Muscle layer of colon (tissue), 2 donors: ENCODE measurements around the gene MBP.

Experiments
- H3K27ac ChIP-seq: one replicate; pipeline ENCODE4 v1.7.0; 2013; ENCODE audit warnings: low read depth, mild to moderate bottlenecking, low read length, moderate library complexity
- H3K27me3 ChIP-seq, 2 donors: one replicate each; pipeline ENCODE4 v1.7.0; 2013; ENCODE audit warnings: low read length in 2 of 2, mild to moderate bottlenecking in 2 of 2; ENCODE audit not compliant: insufficient read depth in 2 of 2, control insufficient read depth in 1 of 2
- H3K36me3 ChIP-seq: one replicate; pipeline ENCODE4 v1.7.0; 2013; ENCODE audit warnings: mild to moderate bottlenecking, low read length; ENCODE audit not compliant: insufficient read depth
- H3K4me1 ChIP-seq: one replicate; pipeline ENCODE4 v1.7.0; 2013; ENCODE audit warnings: mild to moderate bottlenecking, low read length; ENCODE audit not compliant: insufficient read depth
- H3K4me3 ChIP-seq, 2 donors: one replicate each; pipeline ENCODE4 v1.7.0; 2013; ENCODE audit warnings: low read length in 2 of 2, low read depth in 1 of 2, mild to moderate bottlenecking in 1 of 2, moderate library complexity in 1 of 2
- H3K9ac ChIP-seq: one replicate; pipeline ENCODE4 v1.7.0; 2013; ENCODE audit warnings: low read length
- H3K9me3 ChIP-seq: one replicate; pipeline ENCODE4 v1.7.0; 2013; ENCODE audit warnings: mild to moderate bottlenecking, low read length
- donor health status: abdominal sarcoma.
- donor health status: Adenocarcinoma of cecum.

Gene MBP

GRCh38 chr18:77150588-77150987 lies 18.0 kb upstream of the MBP start:
- H3K9ac ChIP-seq = no peak overlapping the region
- no peak overlapping the region for H3K27ac ChIP-seq
- no peaks in the 10 kb centered on the region for H3K27me3 ChIP-seq
- no peaks in the 10 kb centered on the region for H3K36me3 ChIP-seq
- H3K4me1 ChIP-seq = no peaks in the 10 kb centered on the region
- no peaks in the 10 kb centered on the region for H3K9me3 ChIP-seq
- no peak overlapping the region for H3K4me3 ChIP-seq

GRCh38 chr18:77148289-77148688 lies 15.7 kb upstream of the MBP start:
- Histone ChIP-seq H3K9ac (no peak overlapping the region), H3K4me3 (no peak overlapping the region), H3K36me3 (no peaks in the 10 kb centered on the region), H3K4me1 (no peaks in the 10 kb centered on the region), H3K27me3 (no peaks in the 10 kb centered on the region), H3K9me3 (no peaks in the 10 kb centered on the region), H3K27ac (no peak overlapping the region)

GRCh38 chr18:77147418-77147852 lies 14.9 kb upstream of the MBP start:
- Histone ChIP-seq H3K36me3 (no peaks in the 10 kb centered on the region), H3K27me3 (no peaks in the 10 kb centered on the region), H3K9ac (no peak overlapping the region), H3K4me1 (no peaks in the 10 kb centered on the region), H3K27ac (no peak overlapping the region), H3K9me3 (no peaks in the 10 kb centered on the region), H3K4me3 (no peak overlapping the region)

GRCh38 chr18:77146249-77147080 lies 13.9 kb upstream of the MBP start:
- no peaks in the 10 kb centered on the region for H3K9me3 ChIP-seq
- H3K36me3 ChIP-seq = no peaks in the 10 kb centered on the region
- H3K4me1 ChIP-seq = no peaks in the 10 kb centered on the region
- no peak overlapping the region for H3K9ac ChIP-seq
- no peak overlapping the region for H3K27ac ChIP-seq
- no peaks in the 10 kb centered on the region for H3K27me3 ChIP-seq
- no peak overlapping the region for H3K4me3 ChIP-seq

GRCh38 chr18:77145364-77145901 lies 12.8 kb upstream of the MBP start:
- H3K27ac ChIP-seq = no peak overlapping the region
- H3K4me1 ChIP-seq = no peaks in the 10 kb centered on the region
- H3K9ac ChIP-seq = no peak overlapping the region
- no peaks in the 10 kb centered on the region for H3K27me3 ChIP-seq
- H3K9me3 ChIP-seq = no peaks in the 10 kb centered on the region
- no peak overlapping the region for H3K4me3 ChIP-seq
- no peaks in the 10 kb centered on the region for H3K36me3 ChIP-seq

- Histone ChIP-seq H3K36me3 (no peaks in the 10 kb centered on the region), H3K4me1 (no peaks in the 10 kb centered on the region), H3K4me3 (no peak overlapping the region), H3K27ac (no peak overlapping the region), H3K9ac (no peak overlapping the region), H3K9me3 (no peaks in the 10 kb centered on the region), H3K27me3 (no peaks in the 10 kb centered on the region)
Measured at GRCh38 chr18:77144451-77145118, 12.0 kb upstream of the MBP start.

GRCh38 chr18:77144046-77144445 lies 11.5 kb upstream of the MBP start:
- Histone ChIP-seq H3K9ac (no peak overlapping the region), H3K4me3 (no peak overlapping the region), H3K27me3 (no peaks in the 10 kb centered on the region), H3K9me3 (no peaks in the 10 kb centered on the region), H3K27ac (no peak overlapping the region), H3K4me1 (no peaks in the 10 kb centered on the region), H3K36me3 (no peaks in the 10 kb centered on the region)

GRCh38 chr18:77143196-77143595 lies 10.6 kb upstream of the MBP start:
- Histone ChIP-seq H3K36me3 (no peaks in the 10 kb centered on the region), H3K27me3 (no peaks in the 10 kb centered on the region), H3K27ac (no peak overlapping the region), H3K4me3 (no peak overlapping the region), H3K9me3 (no peaks in the 10 kb centered on the region), H3K9ac (no peak overlapping the region), H3K4me1 (no peaks in the 10 kb centered on the region)

- Histone ChIP-seq H3K4me1 (no peaks in the 10 kb centered on the region), H3K9ac (no peak overlapping the region), H3K4me3 (no peak overlapping the region), H3K36me3 (no peaks in the 10 kb centered on the region), H3K27ac (no peak overlapping the region), H3K27me3 (no peaks in the 10 kb centered on the region), H3K9me3 (no peaks in the 10 kb centered on the region)
Measured at GRCh38 chr18:77141401-77142118, 9.0 kb upstream of the MBP start.

GRCh38 chr18:77140439-77141109 lies 8.0 kb upstream of the MBP start:
- Histone ChIP-seq H3K27ac (no peak overlapping the region), H3K4me3 (no peak overlapping the region), H3K4me1 (no peaks in the 10 kb centered on the region), H3K27me3 (no peaks in the 10 kb centered on the region), H3K9ac (no peak overlapping the region), H3K9me3 (peaks cover 2% of the 10 kb centered on the region), H3K36me3 (no peaks in the 10 kb centered on the region)

GRCh38 chr18:77140030-77140429 lies 7.4 kb upstream of the MBP start:
- H3K4me1 ChIP-seq = no peaks in the 10 kb centered on the region
- no peaks in the 10 kb centered on the region for H3K36me3 ChIP-seq
- H3K9me3 ChIP-seq = peaks cover 5% of the 10 kb centered on the region
- no peak overlapping the region for H3K4me3 ChIP-seq
- H3K27me3 ChIP-seq = no peaks in the 10 kb centered on the region
- no peak overlapping the region for H3K27ac ChIP-seq
- H3K9ac ChIP-seq = no peak overlapping the region
